DND-41 (cell line): ENCODE results near the gene CACNA1E.

Source experiments
- EZH2 ChIP-seq: IDR thresholded peaks from 3 replicates; pipeline ENCODE4 v1.6.1; 2012; ENCODE audit warnings: borderline replicate concordance, low read depth, mild to moderate bottlenecking, moderate library complexity, low read length, inconsistent platforms; ENCODE audit not compliant: severe bottlenecking
- TF ChIP-seq, protein P1 (sequence below): IDR thresholded peaks from 2 replicates; pipeline ENCODE4 v1.5.1; 2012; ENCODE audit warnings: borderline replicate concordance, low read length, moderate library complexity, mild to moderate bottlenecking; ENCODE audit not compliant: poor library complexity, severe bottlenecking; ENCODE audit errors: extremely low read depth

DNA sequence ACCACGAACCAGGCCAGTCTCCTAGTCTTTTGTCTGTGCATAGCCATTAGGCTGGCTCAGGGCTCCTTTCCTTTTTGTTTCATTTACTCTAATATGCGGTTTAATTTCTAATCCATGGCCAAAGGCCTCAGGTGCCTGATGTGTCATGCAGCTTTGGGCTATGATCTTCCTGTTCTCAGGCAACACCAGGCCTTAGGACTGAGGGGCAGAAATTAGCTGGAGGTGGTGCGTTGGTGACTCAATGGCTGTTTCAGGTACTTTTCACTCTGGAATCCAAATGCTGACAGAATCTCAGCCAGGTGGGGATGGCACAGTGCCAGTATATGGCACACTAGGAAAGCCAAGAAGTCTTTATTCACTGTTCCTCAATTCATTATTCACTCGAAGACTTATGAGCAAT is 105.3 kb downstream of the CACNA1E start:
- TF ChIP-seq, protein P1, sequence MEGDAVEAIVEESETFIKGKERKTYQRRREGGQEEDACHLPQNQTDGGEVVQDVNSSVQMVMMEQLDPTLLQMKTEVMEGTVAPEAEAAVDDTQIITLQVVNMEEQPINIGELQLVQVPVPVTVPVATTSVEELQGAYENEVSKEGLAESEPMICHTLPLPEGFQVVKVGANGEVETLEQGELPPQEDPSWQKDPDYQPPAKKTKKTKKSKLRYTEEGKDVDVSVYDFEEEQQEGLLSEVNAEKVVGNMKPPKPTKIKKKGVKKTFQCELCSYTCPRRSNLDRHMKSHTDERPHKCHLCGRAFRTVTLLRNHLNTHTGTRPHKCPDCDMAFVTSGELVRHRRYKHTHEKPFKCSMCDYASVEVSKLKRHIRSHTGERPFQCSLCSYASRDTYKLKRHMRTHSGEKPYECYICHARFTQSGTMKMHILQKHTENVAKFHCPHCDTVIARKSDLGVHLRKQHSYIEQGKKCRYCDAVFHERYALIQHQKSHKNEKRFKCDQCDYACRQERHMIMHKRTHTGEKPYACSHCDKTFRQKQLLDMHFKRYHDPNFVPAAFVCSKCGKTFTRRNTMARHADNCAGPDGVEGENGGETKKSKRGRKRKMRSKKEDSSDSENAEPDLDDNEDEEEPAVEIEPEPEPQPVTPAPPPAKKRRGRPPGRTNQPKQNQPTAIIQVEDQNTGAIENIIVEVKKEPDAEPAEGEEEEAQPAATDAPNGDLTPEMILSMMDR, result no peak
- TF ChIP-seq EZH2, result no peak
